Activated CD4-positive, alpha-beta T cell treated with anti-CD3 and anti-CD28 coated beads for 36 hours (primary cell): ENCODE results near the gene TAF1B. TPM values are rescaled to one million over a fixed set of nuclear protein-coding genes. Genes with fewer than 3 reads are reported as not detected.

Source experiments
- ATAC-seq: fragments of 200-7000 bp; cut with Tn5 transposase; one replicate; pipeline ENCODE4 v1.10.0; 2021; ENCODE audit warnings: mild to moderate bottlenecking, moderate library complexity
- CTCF ChIA-PET: fragments of 350-600 bp; sonication (Branson Sonifier 250); formaldehyde crosslinking; loops from one replicate; lab custom pipeline; 2021; ENCODE audit warnings: antibody characterized with exemption; lab: Charles Lee
- POLR2A ChIA-PET: fragments of 350-600 bp; sonication (Branson Sonifier 250); formaldehyde crosslinking; loops from one replicate; lab custom pipeline; 2021; ENCODE audit warnings: antibody characterized with exemption, inconsistent platforms; lab: Charles Lee
- DNase-seq: peaks from one replicate; pipeline ENCODE4 v3.0.0-alpha.2; 2020
- H3K27ac Mint-ChIP-seq: one replicate; pipeline ENCODE4 v1.8.0; 2021; ENCODE audit warnings: mixed read lengths
- H3K27me3 Mint-ChIP-seq: one replicate; pipeline ENCODE4 v1.8.0; 2021; ENCODE audit warnings: mixed read lengths
- H3K36me3 Mint-ChIP-seq: one replicate; pipeline ENCODE4 v1.8.0; 2021; ENCODE audit warnings: low read depth, mixed read lengths
- H3K4me1 Mint-ChIP-seq: one replicate; pipeline ENCODE4 v1.8.0; 2021; ENCODE audit warnings: mixed read lengths
- H3K4me3 Mint-ChIP-seq: one replicate; pipeline ENCODE4 v1.8.0; 2021; ENCODE audit warnings: mild to moderate bottlenecking, moderate library complexity, mixed read lengths
- H3K9me3 Mint-ChIP-seq: one replicate; pipeline ENCODE4 v1.8.0; 2021; ENCODE audit warnings: low read depth, mixed read lengths
- intact Hi-C, 2 experiments: fragments of 100-400 bp; cut with DNase I in 1 of 2; cut with micrococcal nuclease in 1 of 2; formaldehyde crosslinking; loops; one replicate each; pipeline versions ENCODE4 v1.14.2 to v1.15.1; 2022 to 2024; cut with DNase I, micrococcal nuclease
- total RNA-seq, 2 experiments: library from RNA; stranded (reverse); gene quantifications; one replicate each; pipeline ENCODE4 v1.2.3, GENCODE V29; 2021

The TAF1B gene
- total RNA-seq, 2 experiments from 2014 or later, result 28.7 to 28.8 TPM

GRCh38 chr2:9952856-9953503 is 109.7 kb downstream of the TAF1B start:
- Mint-ChIP-seq H3K36me3 (no peaks in the 10 kb centered on the region), H3K9me3 (no peaks in the 10 kb centered on the region), H3K27ac (no peak overlapping the region), H3K4me1 (peaks cover 4% of the 10 kb centered on the region), H3K27me3 (peaks cover 40% of the 10 kb centered on the region), H3K4me3 (peak overlapping the region; percentile 62)
- ChIA-PET CTCF (interaction anchor here (0.5 to 0.7 kb wide), 2 partner anchors 15 to 90 kb away, joined by 3 to 4 read pairs; no protein-coding TSS in a partner anchor), POLR2A (interaction anchor here (0.5 kb wide), 1 partner anchor 98 kb away, joined by 3 read pairs; no protein-coding TSS in a partner anchor)
- DNase-seq, result no peak
- intact Hi-C loops, result loop anchor here (1.0 to 5.0 kb wide), 3 partner anchors 110 to 531 kb away; partner anchors contain the start of genes CPSF3 (in 1 of the 2), HPCAL1 (in 1 of the 2), ITGB1BP1 (in 1 of the 2) and TAF1B (in 1 of the 2)
- ATAC-seq, result no peak

- CTCF ChIA-PET, result no interaction called here
- POLR2A ChIA-PET, result no interaction called here
- H3K27me3 Mint-ChIP-seq, result peaks cover 32% of the 10 kb centered on the region
- H3K4me3 Mint-ChIP-seq, result no peak overlapping the region
- peaks cover 4% of the 10 kb centered on the region for H3K4me1 Mint-ChIP-seq
- H3K9me3 Mint-ChIP-seq, result no peaks in the 10 kb centered on the region
- DNase-seq (no peak), ATAC-seq (no peak)
- no peak overlapping the region for H3K27ac Mint-ChIP-seq
- intact Hi-C loops, result loop anchor here in 1 of 2 experiments (5.0 kb wide), 2 partner anchors 348 to 532 kb away; partner anchors contain the start of genes CPSF3, HPCAL1 and ITGB1BP1
- no peaks in the 10 kb centered on the region for H3K36me3 Mint-ChIP-seq
Measured at GRCh38 chr2:9954136-9954535, 110.9 kb downstream of the TAF1B start.

- POLR2A ChIA-PET, result no interaction called here
- no peak overlapping the region for H3K4me3 Mint-ChIP-seq
- CTCF ChIA-PET, result interaction anchor here (0.9 kb wide), 1 partner anchor 91 kb away, joined by 3 read pairs; no protein-coding TSS in a partner anchor
- H3K36me3 Mint-ChIP-seq, result no peaks in the 10 kb centered on the region
- H3K4me1 Mint-ChIP-seq, result no peaks in the 10 kb centered on the region
- no peaks in the 10 kb centered on the region for H3K9me3 Mint-ChIP-seq
- intact Hi-C loops, result no loop called here
- H3K27me3 Mint-ChIP-seq, result peaks cover 14% of the 10 kb centered on the region
- no peak for ATAC-seq
- DNase-seq, result no peak
- H3K27ac Mint-ChIP-seq, result no peak overlapping the region
Measured at GRCh38 chr2:9958057-9958456, 114.8 kb downstream of the TAF1B start.

GRCh38 chr2:9959262-9959661 is 116.0 kb downstream of the TAF1B start:
- CTCF ChIA-PET, result interaction anchor here (3.1 kb wide), 1 partner anchor 11 kb away, joined by 14 read pairs; no protein-coding TSS in a partner anchor
- POLR2A ChIA-PET, result no interaction called here
- no peaks in the 10 kb centered on the region for H3K4me1 Mint-ChIP-seq
- DNase-seq, result no peak
- H3K4me3 Mint-ChIP-seq, result no peak overlapping the region
- peaks cover 7% of the 10 kb centered on the region for H3K27me3 Mint-ChIP-seq
- no peaks in the 10 kb centered on the region for H3K36me3 Mint-ChIP-seq
- H3K9me3 Mint-ChIP-seq, result no peaks in the 10 kb centered on the region
- intact Hi-C loops, result no loop called here
- H3K27ac Mint-ChIP-seq, result no peak overlapping the region
- no peak for ATAC-seq

- CTCF ChIA-PET, result interaction anchor here (1.0 to 3.7 kb wide), 7 partner anchors 9 to 147 kb away, joined by 3 to 17 read pairs (median 4); no protein-coding TSS in a partner anchor
- Mint-ChIP-seq H3K27ac (no peak overlapping the region), H3K9me3 (no peaks in the 10 kb centered on the region), H3K36me3 (no peaks in the 10 kb centered on the region), H3K27me3 (peaks cover 2% of the 10 kb centered on the region), H3K4me3 (no peak overlapping the region), H3K4me1 (peaks cover 15% of the 10 kb centered on the region)
- POLR2A ChIA-PET, result no interaction called here
- DNase-seq (no peak), ATAC-seq (no peak)
- intact Hi-C loops, result no loop called here
Measured at GRCh38 chr2:9961013-9961412, 117.7 kb downstream of the TAF1B start.

GRCh38 chr2:9964334-9964980 is 121.2 kb downstream of the TAF1B start:
- no peaks in the 10 kb centered on the region for H3K36me3 Mint-ChIP-seq
- no peaks in the 10 kb centered on the region for H3K27me3 Mint-ChIP-seq
- ChIA-PET POLR2A (interaction anchor here (0.7 kb wide), 1 partner anchor 30 kb away, joined by 14 read pairs; no protein-coding TSS in a partner anchor), CTCF (interaction anchor here (0.6 to 3.7 kb wide), 9 partner anchors 20 to 300 kb away, joined by 3 to 17 read pairs (median 4); no protein-coding TSS in a partner anchor)
- no peak for ATAC-seq
- no peak overlapping the region for H3K4me3 Mint-ChIP-seq
- intact Hi-C loops, result no loop called here
- H3K9me3 Mint-ChIP-seq, result no peaks in the 10 kb centered on the region
- peaks cover 21% of the 10 kb centered on the region for H3K4me1 Mint-ChIP-seq
- peak overlapping the region; percentile 78 for H3K27ac Mint-ChIP-seq
- no peak for DNase-seq

- peaks cover 21% of the 10 kb centered on the region for H3K4me1 Mint-ChIP-seq
- peak overlapping the region; percentile 78 for H3K27ac Mint-ChIP-seq
- intact Hi-C loops, result no loop called here
- no peak for DNase-seq
- CTCF ChIA-PET, result interaction anchor here (0.5 to 1.6 kb wide), 6 partner anchors 19 to 747 kb away, joined by 3 to 4 read pairs (median 3); no protein-coding TSS in a partner anchor
- POLR2A ChIA-PET, result interaction anchor here (0.7 kb wide), 1 partner anchor 29 kb away, joined by 14 read pairs; no protein-coding TSS in a partner anchor
- H3K4me3 Mint-ChIP-seq, result no peak overlapping the region
- H3K36me3 Mint-ChIP-seq, result no peaks in the 10 kb centered on the region
- no peaks in the 10 kb centered on the region for H3K9me3 Mint-ChIP-seq
- ATAC-seq, result peak; percentile 82
- H3K27me3 Mint-ChIP-seq, result no peaks in the 10 kb centered on the region
Measured at GRCh38 chr2:9965119-9965822, 122.0 kb downstream of the TAF1B start.

- ATAC-seq (no peak), DNase-seq (no peak)
- ChIA-PET POLR2A (no interaction called here), CTCF (interaction anchor here (0.8 kb wide), 1 partner anchor 748 kb away, joined by 3 read pairs; no protein-coding TSS in a partner anchor)
- Mint-ChIP-seq H3K9me3 (no peaks in the 10 kb centered on the region), H3K27ac (no peak overlapping the region), H3K36me3 (no peaks in the 10 kb centered on the region), H3K4me3 (no peak overlapping the region), H3K27me3 (no peaks in the 10 kb centered on the region), H3K4me1 (peaks cover 21% of the 10 kb centered on the region)
- intact Hi-C loops, result no loop called here
Measured at GRCh38 chr2:9966491-9967022, 123.3 kb downstream of the TAF1B start.

GRCh38 chr2:9967053-9967775 is 123.9 kb downstream of the TAF1B start:
- no peak overlapping the region for H3K27ac Mint-ChIP-seq
- H3K4me1 Mint-ChIP-seq, result peaks cover 21% of the 10 kb centered on the region
- intact Hi-C loops, result no loop called here
- ChIA-PET POLR2A (no interaction called here), CTCF (interaction anchor here (1.3 to 2.6 kb wide), 2 partner anchors 14 to 17 kb away, joined by 4 to 10 read pairs; no protein-coding TSS in a partner anchor)
- ATAC-seq, result no peak
- H3K36me3 Mint-ChIP-seq, result no peaks in the 10 kb centered on the region
- DNase-seq, result no peak
- no peaks in the 10 kb centered on the region for H3K27me3 Mint-ChIP-seq
- H3K9me3 Mint-ChIP-seq, result no peaks in the 10 kb centered on the region
- no peak overlapping the region for H3K4me3 Mint-ChIP-seq
